SK-N-MC (cell line): ENCODE measurements around the gene S100A6.

ENCODE experiments used
- DNase-seq: peaks from one replicate; pipeline ENCODE4 v3.0.0-alpha.2; 2011; ENCODE audit warnings: low read depth, low spot score
- H3K27ac ChIP-seq: fragments of 200-600 bp; sonication (generic); 2 replicates; pipeline ENCODE4 v1.5.1; 2016; ENCODE audit warnings: mixed run types
- H3K36me3 ChIP-seq: fragments of 200-600 bp; sonication (generic); 2 replicates; pipeline ENCODE4 v1.6.1; 2017; ENCODE audit warnings: antibody characterized with exemption, low read length, mixed read lengths; ENCODE audit not compliant: insufficient read depth
- H3K4me3 ChIP-seq: fragments of 200-600 bp; sonication (generic); 2 replicates; pipeline ENCODE4 v1.5.1; 2016
- H3K9ac ChIP-seq: fragments of 200-600 bp; sonication (generic); 2 replicates; pipeline ENCODE4 v1.8.0; 2017; ENCODE audit warnings: mixed run types, mixed read lengths; ENCODE audit not compliant: insufficient read length
- H3K9me3 ChIP-seq: fragments of 200-600 bp; sonication (generic); 2 replicates; pipeline ENCODE4 v1.6.1; 2017; ENCODE audit warnings: low read depth, mild to moderate bottlenecking, antibody characterized with exemption, low read length, moderate library complexity, mixed read lengths
- EZH2 ChIP-seq: fragments of 200-600 bp; sonication (generic); IDR thresholded peaks from one replicate; pipeline ENCODE4 v1.6.1; 2017; ENCODE audit warnings: antibody characterized with exemption
- FOXP2 ChIP-seq: optimal IDR thresholded peaks from 2 replicates; pipeline ENCODE3; 2011; ENCODE audit warnings: mild to moderate bottlenecking, moderate library complexity; ENCODE audit not compliant: insufficient read depth; ENCODE audit errors: extremely low read length, control extremely low read depth
- POLR2AphosphoS5 ChIP-seq: IDR thresholded peaks from 2 replicates; pipeline ENCODE4 v1.6.1; 2012; ENCODE audit warnings: mild to moderate bottlenecking, low read depth, low read length, borderline replicate concordance

S100A6 gene

GRCh38 chr1:153542956-153543711 is 7.3 kb upstream of the S100A6 start:
- no peak overlapping the region for H3K4me3 ChIP-seq
- DNase-seq = no peak
- no peak overlapping the region for H3K27ac ChIP-seq
- TF ChIP-seq FOXP2 = no peak
- no peak for TF ChIP-seq POLR2AphosphoS5
- TF ChIP-seq EZH2 = no peak
- H3K9ac ChIP-seq = no peak overlapping the region
- H3K36me3 ChIP-seq = no peaks in the 10 kb centered on the region
- H3K9me3 ChIP-seq = no peaks in the 10 kb centered on the region

GRCh38 chr1:153541641-153542590 is 6.1 kb upstream of the S100A6 start:
- Histone ChIP-seq H3K9me3 (no peaks in the 10 kb centered on the region), H3K27ac (no peak overlapping the region), H3K36me3 (no peaks in the 10 kb centered on the region), H3K9ac (no peak overlapping the region), H3K4me3 (no peak overlapping the region)
- no peak for DNase-seq
- TF ChIP-seq FOXP2 (no peak), EZH2 (no peak), POLR2AphosphoS5 (no peak)

- Histone ChIP-seq H3K27ac (no peak within 1 kb of the TSS), H3K9me3 (no peaks in the 10 kb centered on the region), H3K4me3 (no peak within 1 kb of the TSS), H3K36me3 (no peaks in the 10 kb centered on the region), H3K9ac (no peak within 1 kb of the TSS)
- no peak for DNase-seq
- TF ChIP-seq FOXP2 = no peak
- TF ChIP-seq EZH2 = no peak
Measured at GRCh38 chr1:153540394-153541361, 4.9 kb upstream of the S100A6 start, which contains the start of gene S100A5. S100A5 (minus strand) TSS chr1:153540934; CDS start chr1:153540191, 743 bp downstream.

GRCh38 chr1:153539395-153540093 is 3.8 kb upstream of the S100A6 start:
- Histone ChIP-seq H3K36me3 (no peaks in the 10 kb centered on the region), H3K27ac (no peak overlapping the region), H3K4me3 (no peak overlapping the region), H3K9me3 (no peaks in the 10 kb centered on the region), H3K9ac (no peak overlapping the region)
- TF ChIP-seq FOXP2 = no peak
- TF ChIP-seq POLR2AphosphoS5 = no peak
- no peak for TF ChIP-seq EZH2
- DNase-seq = no peak

GRCh38 chr1:153538315-153538821 is 2.6 kb upstream of the S100A6 start:
- H3K9ac ChIP-seq = no peak overlapping the region
- DNase-seq = no peak

GRCh38 chr1:153537376-153537730 is 1.6 kb upstream of the S100A6 start:
- H3K9ac ChIP-seq = no peak overlapping the region
- no peak overlapping the region for H3K27ac ChIP-seq
- H3K4me3 ChIP-seq = no peak overlapping the region
- no peaks in the 10 kb centered on the region for H3K9me3 ChIP-seq
- DNase-seq = no peak
- no peak for TF ChIP-seq EZH2
- no peak for TF ChIP-seq FOXP2
- no peak for TF ChIP-seq POLR2AphosphoS5
- no peaks in the 10 kb centered on the region for H3K36me3 ChIP-seq

More at GRCh38 chr1:153538315-153538821, 2.6 kb upstream of the S100A6 start:
- H3K36me3 ChIP-seq = no peaks in the 10 kb centered on the region
- H3K4me3 ChIP-seq = no peak overlapping the region
- TF ChIP-seq EZH2 = no peak
- TF ChIP-seq POLR2AphosphoS5 = no peak
- no peak for TF ChIP-seq FOXP2
- no peaks in the 10 kb centered on the region for H3K9me3 ChIP-seq
- no peak overlapping the region for H3K27ac ChIP-seq

GRCh38 chr1:153536671-153537375 is 1.0 kb upstream of the S100A6 start:
- H3K4me3 ChIP-seq = no peak overlapping the region
- no peak for TF ChIP-seq EZH2
- no peak overlapping the region for H3K9ac ChIP-seq
- no peaks in the 10 kb centered on the region for H3K9me3 ChIP-seq
- H3K36me3 ChIP-seq = no peaks in the 10 kb centered on the region
- H3K27ac ChIP-seq = no peak overlapping the region
- DNase-seq = no peak
